ENCODE results near the gene USF3. TPM values are rescaled to one million over a fixed set of nuclear protein-coding genes. Genes with fewer than 3 reads are reported as not detected.

The USF3 gene
- total RNA-seq, 4 donors from 2014 or later: 21.4 to 33.4 (median 26.3) TPM

DNA sequence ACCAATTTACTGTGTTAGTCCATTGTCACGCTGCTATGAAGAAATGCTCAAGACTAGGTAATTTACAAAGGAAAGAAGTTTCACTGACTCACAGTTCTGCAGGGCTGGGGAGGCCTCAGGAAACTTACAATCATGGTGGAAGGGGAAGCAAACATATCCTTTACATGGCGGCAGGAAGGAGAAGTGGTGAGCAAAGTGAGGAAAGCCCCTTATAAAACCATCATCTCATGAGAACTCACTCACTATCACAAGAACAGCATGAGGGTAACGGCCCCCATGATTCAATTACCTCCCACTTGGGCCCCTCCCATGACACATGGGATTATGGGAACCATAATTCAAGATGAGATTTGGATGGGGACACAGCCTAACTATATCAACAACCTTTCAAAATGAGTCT, 20.2 kb downstream of the USF3 start:
- TF ChIP-seq, protein P1, sequence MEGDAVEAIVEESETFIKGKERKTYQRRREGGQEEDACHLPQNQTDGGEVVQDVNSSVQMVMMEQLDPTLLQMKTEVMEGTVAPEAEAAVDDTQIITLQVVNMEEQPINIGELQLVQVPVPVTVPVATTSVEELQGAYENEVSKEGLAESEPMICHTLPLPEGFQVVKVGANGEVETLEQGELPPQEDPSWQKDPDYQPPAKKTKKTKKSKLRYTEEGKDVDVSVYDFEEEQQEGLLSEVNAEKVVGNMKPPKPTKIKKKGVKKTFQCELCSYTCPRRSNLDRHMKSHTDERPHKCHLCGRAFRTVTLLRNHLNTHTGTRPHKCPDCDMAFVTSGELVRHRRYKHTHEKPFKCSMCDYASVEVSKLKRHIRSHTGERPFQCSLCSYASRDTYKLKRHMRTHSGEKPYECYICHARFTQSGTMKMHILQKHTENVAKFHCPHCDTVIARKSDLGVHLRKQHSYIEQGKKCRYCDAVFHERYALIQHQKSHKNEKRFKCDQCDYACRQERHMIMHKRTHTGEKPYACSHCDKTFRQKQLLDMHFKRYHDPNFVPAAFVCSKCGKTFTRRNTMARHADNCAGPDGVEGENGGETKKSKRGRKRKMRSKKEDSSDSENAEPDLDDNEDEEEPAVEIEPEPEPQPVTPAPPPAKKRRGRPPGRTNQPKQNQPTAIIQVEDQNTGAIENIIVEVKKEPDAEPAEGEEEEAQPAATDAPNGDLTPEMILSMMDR (IDR thresholded peaks at IDR 0.05): no peak
- TF ChIP-seq POLR2A (IDR thresholded peaks at IDR 0.05): no peak
- Histone ChIP-seq H3K36me3 (peaks cover 10 to 14% of the 10 kb centered on the region in 2 donors), H3K9me3 (no peaks in the 10 kb centered on the region), H3K4me1 (peaks cover 0 to 5% of the 10 kb centered on the region in 2 donors), H3K27me3 (no peaks in the 10 kb centered on the region), H3K4me3 (replicated peaks in 1 of 3) (no peak overlapping the region), H3K27ac (no peak overlapping the region)
- no peak for DNase-seq
- WGBS, 2 donors: 95% methylated on average over 3 of the region's 3 CpGs
- intact Hi-C loops (cut with DNase I): no loop called here

DNA sequence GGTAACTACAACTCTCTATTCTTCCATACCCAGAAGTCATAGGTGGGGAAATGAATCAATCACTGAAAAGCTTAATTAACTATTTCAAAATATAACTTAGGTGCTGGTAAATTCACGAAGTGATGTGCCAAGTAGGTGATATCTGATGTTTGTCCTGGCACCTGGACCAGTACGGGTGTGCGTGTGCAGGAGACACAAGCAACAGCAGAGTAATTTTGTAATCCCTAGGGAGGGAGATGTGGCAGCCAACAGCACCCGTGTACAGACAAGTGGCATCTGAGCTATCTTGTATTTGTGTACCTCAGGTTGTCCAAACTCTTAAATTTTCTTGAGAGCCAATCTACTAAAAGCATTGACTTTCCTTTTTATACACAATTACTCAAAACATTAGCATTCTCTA, 22.8 kb downstream of the USF3 start:
- 90 to 97% methylated on average over 4 of the region's 4 CpGs for WGBS, 2 donors
- intact Hi-C loops (cut with DNase I): no loop called here
- Histone ChIP-seq H3K27me3 (no peaks in the 10 kb centered on the region), H3K36me3 (peaks cover 10 to 14% of the 10 kb centered on the region in 2 donors), H3K4me1 (peaks cover 0 to 5% of the 10 kb centered on the region in 2 donors), H3K4me3 (replicated peaks in 1 of 3) (no peak overlapping the region), H3K27ac (no peak overlapping the region), H3K9me3 (no peaks in the 10 kb centered on the region)
- no peak for DNase-seq
- TF ChIP-seq POLR2A (IDR thresholded peaks at IDR 0.05): no peak
- TF ChIP-seq, protein P1 (IDR thresholded peaks at IDR 0.05): no peak

DNA sequence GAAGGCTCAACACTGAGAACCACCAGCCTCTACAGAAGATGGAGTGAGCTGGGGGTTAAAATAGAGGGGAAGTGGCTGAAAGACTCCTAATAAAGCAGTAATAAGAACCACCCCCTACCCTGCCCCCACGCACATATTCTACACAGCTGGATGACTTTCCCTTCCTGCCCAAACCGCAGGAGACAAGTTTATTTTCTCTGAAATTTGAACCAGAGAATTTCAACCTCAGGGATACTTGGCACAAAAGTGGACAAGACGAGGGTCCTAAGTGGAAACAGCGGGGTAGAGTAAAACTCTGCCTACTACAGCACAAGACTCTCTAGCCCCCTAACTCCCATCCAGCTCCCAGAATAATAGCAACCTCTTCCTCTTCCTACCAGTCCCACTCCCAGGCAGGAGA, 28.4 kb downstream of the USF3 start:
- Histone ChIP-seq H3K27ac (no peak overlapping the region), H3K36me3 (peaks cover 0 to 5% of the 10 kb centered on the region in 2 donors), H3K27me3 (no peaks in the 10 kb centered on the region), H3K4me1 (peaks cover 5 to 13% of the 10 kb centered on the region in 2 donors), H3K9me3 (no peaks in the 10 kb centered on the region), H3K4me3 (replicated peaks in 1 of 3) (no peak overlapping the region)
- TF ChIP-seq POLR2A (IDR thresholded peaks at IDR 0.05): no peak
- TF ChIP-seq, protein P1 (IDR thresholded peaks at IDR 0.05): no peak
- peak; percentile 12 to 31 for DNase-seq
- intact Hi-C loops (cut with DNase I): no loop called here
- WGBS, 2 donors: 30 to 31% methylated on average over 4 of the region's 4 CpGs

DNA sequence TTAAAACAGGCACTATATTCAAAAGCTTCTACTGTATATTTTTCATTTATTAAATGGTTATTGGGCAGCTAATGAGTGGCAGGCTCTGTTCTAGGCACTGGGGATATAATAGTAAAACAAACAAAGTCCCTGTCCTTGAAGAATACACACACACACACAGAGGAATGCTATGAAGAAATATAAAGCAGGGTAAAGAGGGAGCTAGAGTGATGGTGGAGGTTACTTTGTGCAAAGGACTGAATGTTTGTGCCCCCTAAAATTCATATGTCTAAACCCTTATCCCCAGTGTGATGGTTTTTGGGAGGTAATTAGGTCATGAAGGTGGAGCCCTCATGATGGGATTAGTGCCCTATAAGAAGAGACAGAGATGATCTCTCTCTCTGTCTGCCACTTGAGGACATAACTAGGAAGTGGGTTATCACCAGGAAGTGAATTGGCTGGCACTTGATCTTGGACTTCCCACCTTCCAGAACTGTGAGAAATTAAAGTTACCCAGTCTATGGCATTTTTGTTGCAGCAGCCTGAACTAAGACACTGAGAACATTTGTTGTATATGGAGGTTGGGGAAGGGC, 31.8 kb downstream of the USF3 start:
- Histone ChIP-seq H3K4me3 (replicated peaks in 1 of 3) (no peak overlapping the region), H3K4me1 (peaks cover 5 to 13% of the 10 kb centered on the region in 2 donors), H3K36me3 (peaks cover 10 to 15% of the 10 kb centered on the region in 2 donors), H3K9me3 (no peaks in the 10 kb centered on the region), H3K27me3 (no peaks in the 10 kb centered on the region), H3K27ac (no peak overlapping the region)
- TF ChIP-seq, protein P1 (IDR thresholded peaks at IDR 0.05): no peak
- TF ChIP-seq POLR2A (IDR thresholded peaks at IDR 0.05): no peak
- DNase-seq: no peak
- intact Hi-C loops (cut with DNase I): no loop called here

DNA sequence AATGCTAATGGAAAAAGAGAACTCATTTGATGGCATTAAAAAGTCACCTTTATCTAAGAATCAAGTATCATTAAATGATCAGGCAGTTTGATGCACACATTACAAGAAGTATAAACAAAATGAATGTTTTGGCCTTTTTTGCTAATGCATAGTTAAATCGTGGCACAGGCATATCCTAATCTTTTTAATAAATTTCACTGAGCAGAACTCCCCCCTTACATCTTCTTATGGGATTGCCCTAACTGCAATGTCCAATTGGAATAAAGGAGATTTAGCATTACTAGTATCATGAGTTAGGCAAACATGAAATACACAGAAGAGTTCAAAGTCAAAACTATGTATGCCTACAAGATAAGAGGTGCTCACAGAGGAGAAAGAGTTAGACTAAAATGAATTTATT, 32.7 kb downstream of the USF3 start:
- intact Hi-C loops (cut with DNase I): no loop called here
- H3K27me3 ChIP-seq: no peaks in the 10 kb centered on the region
- H3K27ac ChIP-seq: no peak overlapping the region
- H3K4me3 ChIP-seq (replicated peaks in 1 of 3): no peak overlapping the region
- no peak for DNase-seq
- WGBS, 2 donors: 85 to 89% methylated on average over 1 of the region's 1 CpG
- no peaks in the 10 kb centered on the region for H3K9me3 ChIP-seq
- peaks cover 17% of the 10 kb centered on the region in 2 donors for H3K36me3 ChIP-seq
- TF ChIP-seq, protein P1 (IDR thresholded peaks at IDR 0.05): no peak
- TF ChIP-seq POLR2A (IDR thresholded peaks at IDR 0.05): no peak
- H3K4me1 ChIP-seq: peaks cover 5 to 13% of the 10 kb centered on the region in 2 donors

All from thyroid gland (tissue), 4 donors.